Lung (tissue), 12 donors: Measurements from ENCODE around the gene TAF7. TPM values are rescaled to one million over a fixed set of nuclear protein-coding genes. Genes with fewer than 3 reads are reported as not detected.

Source experiments
- ATAC-seq: fragments of 200-7000 bp; cut with Tn5 transposase; one replicate; pipeline ENCODE4 v1.9.1; 2020; ENCODE audit warnings: moderate number of reproducible peaks; ENCODE audit not compliant: insufficient read depth, low FRiP score
- DNase-seq, 3 donors: peaks; one replicate each; pipeline ENCODE4 v3.0.0-alpha.2; 2013 to 2017
- H3K27ac ChIP-seq, 2 donors: one replicate each; pipeline ENCODE4 v1.5.1; 2013; ENCODE audit warnings: mild to moderate bottlenecking in 2 of 2, moderate library complexity in 2 of 2, control low read depth in 1 of 2, inconsistent platforms in 1 of 2, low read depth in 1 of 2, low read length in 1 of 2
- H3K27me3 ChIP-seq, 3 donors: one replicate each; pipeline ENCODE4 v1.5.1; 2013; ENCODE audit warnings: low read length in 2 of 3; ENCODE audit not compliant: control insufficient read depth in 3 of 3, insufficient read depth in 3 of 3
- H3K36me3 ChIP-seq, 4 donors: one replicate each; pipeline ENCODE4 v1.5.1; 2013; ENCODE audit warnings: low read length in 4 of 4, mild to moderate bottlenecking in 1 of 4, moderate library complexity in 1 of 4; ENCODE audit not compliant: control insufficient read depth in 4 of 4, insufficient read depth in 4 of 4
- H3K4me1 ChIP-seq, 5 donors: one replicate each; pipeline ENCODE4 v1.5.1; 2013; ENCODE audit warnings: low read length in 5 of 5, mild to moderate bottlenecking in 2 of 5, moderate library complexity in 1 of 5; ENCODE audit not compliant: control insufficient read depth in 5 of 5, insufficient read depth in 5 of 5
- H3K4me3 ChIP-seq: one replicate; pipeline ENCODE4 v1.5.1; 2013; ENCODE audit warnings: mild to moderate bottlenecking, control low read depth, moderate library complexity
- H3K9ac ChIP-seq, 2 donors: one replicate each; pipeline ENCODE4 v1.5.1; 2013; ENCODE audit warnings: low read length in 2 of 2, control low read depth in 1 of 2; ENCODE audit not compliant: insufficient read depth in 1 of 2
- H3K9me3 ChIP-seq, 4 donors: one replicate each; pipeline ENCODE4 v1.5.1; 2013; ENCODE audit warnings: low read length in 3 of 4, mild to moderate bottlenecking in 1 of 4, moderate library complexity in 1 of 4; ENCODE audit not compliant: control insufficient read depth in 4 of 4, insufficient read depth in 3 of 4
- CTCF ChIP-seq: IDR thresholded peaks from 2 replicates; pipeline ENCODE4 v1.5.1; 2012; ENCODE audit warnings: mild to moderate bottlenecking; ENCODE audit errors: control extremely low read depth, extremely low read depth
- WGBS, 2 donors: extraction: QIAGEN DNeasy Blood & Tissue Kit; methylation state at CpG; one replicate each; pipeline ENCODE4 v1.1.7; 2013; 5-methylcytosine and 5-hydroxymethylcytosine counted together
- polyA plus RNA-seq, 2 donors: library from polyadenylated mRNA; stranded (reverse); fragments of 200-250 nt; gene quantifications; one replicate each; pipeline ENCODE4 v1.2.1, GENCODE V29; 2013
- total RNA-seq, 2 donors: library from RNA; depleted of rRNA in 1 of 2; stranded (reverse); fragments of >200 nt in 1 of 2; gene quantifications; one replicate each; pipeline ENCODE4 v1.2.1, GENCODE V29; 2014 to 2021
- donor health status: control.
- donor health status: control.
- donor health status: Bipolar disorder and iron deficiency.
- donor health status: healthy.
- donor health status: DM: yes; HTN: yes; CAD: no.

TAF7 gene
- total and polyA plus RNA-seq, 4 donors: 29.9 to 97.1 (median 63.8) TPM

- DNase-seq (peak in 2 of 3 donors; percentile 24 to 25), ATAC-seq (no peak)
- TF ChIP-seq CTCF: no peak
- WGBS, 2 donors: 15 to 16% methylated on average over 34 of the region's 34 CpGs
- no peak within 1 kb of the TSS for H3K27ac ChIP-seq
- peaks cover 0 to 2% (median 0%) of the 10 kb centered on the region in 5 donors for H3K4me1 ChIP-seq
- H3K4me3 ChIP-seq: no peak within 1 kb of the TSS
- H3K27me3 ChIP-seq: peaks cover 0 to 6% (median 5%) of the 10 kb centered on the region in 3 donors
- peaks cover 0 to 48% (median 23%) of the 10 kb centered on the region in 4 donors for H3K9me3 ChIP-seq
- peaks cover 0 to 3% (median 0%) of the 10 kb centered on the region in 4 donors for H3K36me3 ChIP-seq
- H3K9ac ChIP-seq: no peak within 1 kb of the TSS
These were observed 43.5 kb upstream of the TAF7 start, which contains the start of gene PCDHGA5 for GRCh38 chr5:141363952-141364660. TSS of gene PCDHGA5 (plus strand) at chr5:141364162. CDS start at chr5:141364331, 169 bp downstream.

GRCh38 chr5:141362719-141363118 is 42.1 kb upstream of the TAF7 start:
- no peak for DNase-seq
- peaks cover 0 to 2% (median 0%) of the 10 kb centered on the region in 5 donors for H3K4me1 ChIP-seq
- no peak overlapping the region for H3K27ac ChIP-seq
- H3K27me3 ChIP-seq: peaks cover 0 to 6% (median 5%) of the 10 kb centered on the region in 3 donors
- H3K4me3 ChIP-seq: no peak overlapping the region
- no peak overlapping the region for H3K9ac ChIP-seq
- no peak for ATAC-seq
- TF ChIP-seq CTCF: no peak
- H3K36me3 ChIP-seq: peaks cover 0 to 3% (median 0%) of the 10 kb centered on the region in 4 donors
- H3K9me3 ChIP-seq: peaks cover 3 to 50% (median 26%) of the 10 kb centered on the region in 4 donors

GRCh38 chr5:141360685-141361084 is 40.1 kb upstream of the TAF7 start:
- 37 to 42% methylated on average over 15 of the region's 15 CpGs for WGBS, 2 donors
- Histone ChIP-seq H3K4me1 (peaks cover 0 to 2% (median 0%) of the 10 kb centered on the region in 5 donors), H3K4me3 (no peak overlapping the region), H3K9me3 (peaks cover 11 to 55% (median 33%) of the 10 kb centered on the region in 4 donors), H3K27me3 (peaks cover 0 to 5% (median 3%) of the 10 kb centered on the region in 3 donors), H3K9ac (no peak overlapping the region), H3K27ac (no peak overlapping the region), H3K36me3 (peaks cover 0 to 3% (median 0%) of the 10 kb centered on the region in 4 donors)
- no peak for TF ChIP-seq CTCF
- no peak for ATAC-seq
- no peak for DNase-seq
